GM18867 (cell line): ENCODE data around the gene STPG1.
A peak's percentile ranks its signal among the peaks of the same experiment; 100 is the strongest.

Experiments
- ATAC-seq: cut with Tn5 transposase; IDR thresholded peaks from one replicate; pipeline ENCODE4 v1.9.1; 2021; ENCODE audit warnings: mild to moderate bottlenecking, moderate library complexity; ENCODE audit not compliant: unreplicated experiment

Gene STPG1

DNA sequence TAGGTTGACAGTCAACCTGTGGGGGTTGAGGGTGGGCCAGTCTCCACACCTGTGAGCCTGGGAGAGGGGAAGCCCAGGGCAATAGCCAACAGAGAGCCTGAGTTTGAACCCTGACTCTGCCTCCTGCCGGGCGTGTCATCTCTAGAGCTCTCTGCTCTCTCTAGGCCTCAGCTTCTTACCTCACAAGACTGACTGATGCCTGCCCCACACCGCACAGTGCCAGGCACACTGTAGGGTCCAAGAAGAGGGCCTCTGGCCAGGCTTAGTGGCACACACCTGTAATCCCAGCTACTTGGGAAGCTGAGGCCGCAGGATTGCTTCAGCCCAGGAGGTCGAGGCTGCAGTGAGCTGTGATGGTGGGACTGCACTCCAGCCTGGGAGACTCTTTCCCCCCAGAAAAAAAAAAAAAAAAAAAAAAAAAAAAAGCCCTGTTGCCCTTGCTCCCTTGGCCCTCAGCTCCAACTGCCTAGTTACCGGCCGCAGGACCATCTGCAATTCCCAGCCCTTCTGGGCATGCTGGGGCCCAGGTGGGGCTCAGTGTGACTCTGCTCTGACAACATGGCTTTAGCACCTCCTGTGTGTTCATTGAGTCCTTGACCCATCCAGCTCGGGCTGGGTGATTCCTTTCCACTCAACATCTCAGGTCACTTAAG lies 69.4 kb downstream of the STPG1 start:
- no peak for ATAC-seq

DNA sequence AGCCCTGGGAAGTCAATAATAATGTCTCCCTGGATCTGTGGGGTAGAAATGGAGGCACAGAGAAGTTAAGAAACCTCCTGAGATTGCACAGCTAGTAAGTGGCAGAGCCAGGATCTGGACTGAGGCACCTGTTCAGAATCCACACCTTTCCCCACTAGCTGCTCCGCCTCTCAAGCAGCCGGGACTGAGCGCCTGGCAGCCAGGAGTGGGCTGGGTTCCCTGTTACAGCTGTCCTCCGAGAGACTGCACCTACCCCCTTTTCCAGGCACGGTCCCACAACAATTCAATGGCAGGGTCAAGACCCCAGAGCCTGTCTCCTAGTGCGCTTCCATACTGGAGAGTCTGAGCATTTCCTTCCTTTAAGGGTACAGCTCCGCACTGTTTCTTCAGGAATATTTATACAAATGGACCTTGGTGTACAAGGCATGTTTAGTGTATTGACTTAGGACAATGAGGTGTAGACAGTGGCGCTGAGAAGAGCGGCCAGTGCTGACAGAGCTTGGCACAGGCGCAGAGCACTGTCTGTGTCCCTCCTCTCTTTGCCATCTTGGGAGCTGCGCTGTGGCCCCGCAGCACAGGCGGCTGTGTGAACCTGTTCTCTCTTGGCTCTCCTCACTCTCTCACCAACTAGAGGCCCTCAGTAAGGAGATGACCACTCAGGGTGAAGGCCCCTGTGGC lies 70.0 kb downstream of the STPG1 start:
- no peak for ATAC-seq

GRCh38 chr1:24341260-24341659 lies 72.3 kb downstream of the STPG1 start:
- no peak for ATAC-seq

DNA sequence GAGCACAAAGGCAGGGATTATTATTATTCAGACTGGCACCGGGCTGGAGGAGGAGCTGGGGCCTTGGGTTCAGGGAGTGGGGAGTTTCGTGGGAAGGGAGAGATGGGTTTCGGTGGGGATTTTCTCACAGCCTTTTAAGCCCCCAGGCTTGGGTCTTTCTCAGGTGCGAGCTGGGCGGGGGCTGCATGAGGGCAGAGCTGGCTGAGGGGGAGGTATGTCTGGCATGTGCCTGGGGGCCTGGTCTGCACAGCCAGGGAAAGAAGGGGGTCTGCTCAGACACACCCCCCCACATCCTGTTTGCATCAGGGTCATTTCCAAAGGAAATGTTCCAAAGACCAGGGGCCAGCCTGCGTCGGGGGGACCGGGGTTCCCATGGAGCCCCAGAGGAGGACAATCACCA lies 72.8 kb downstream of the STPG1 start:
- no peak for ATAC-seq

DNA sequence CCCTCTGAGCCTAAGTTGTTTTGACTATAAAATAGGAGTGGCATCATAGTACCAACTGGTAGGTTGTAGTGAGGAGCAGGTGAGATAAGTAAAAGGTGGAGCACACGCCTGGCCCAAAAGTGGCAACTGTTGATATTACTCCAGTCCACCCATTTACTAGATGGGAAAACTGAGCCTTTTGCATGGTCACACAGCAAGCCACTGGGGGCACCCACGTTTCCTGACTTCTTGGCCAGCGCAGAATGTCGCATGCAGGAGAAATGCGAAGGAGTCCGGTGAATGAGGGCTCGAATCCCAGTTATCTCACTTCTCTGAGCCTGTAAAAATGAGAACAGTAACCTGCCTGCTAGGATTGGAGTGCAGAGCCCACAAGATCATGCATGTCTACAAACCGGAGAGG lies 73.6 kb downstream of the STPG1 start:
- no peak for ATAC-seq

GRCh38 chr1:24338447-24338846 lies 75.1 kb downstream of the STPG1 start:
- no peak for ATAC-seq

DNA sequence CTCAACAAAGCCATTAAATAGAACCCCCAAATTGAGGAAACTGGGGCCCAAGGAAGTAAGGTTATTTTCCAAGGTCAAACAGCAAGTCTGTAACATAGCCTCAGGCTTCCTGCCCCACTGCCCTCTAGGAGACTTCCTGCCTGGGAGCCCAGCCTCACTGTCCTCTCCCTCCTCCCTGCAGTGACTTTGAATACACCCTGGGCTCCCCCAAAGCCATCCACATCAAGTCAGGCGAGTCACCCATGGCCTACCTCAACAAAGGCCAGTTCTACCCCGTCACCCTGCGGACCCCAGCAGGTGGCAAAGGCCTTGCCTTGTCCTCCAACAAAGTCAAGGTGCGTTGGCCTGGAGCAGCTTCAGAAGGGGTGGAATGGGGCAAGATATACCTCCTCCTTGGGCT lies 76.1 kb downstream of the STPG1 start:
- ATAC-seq: no peak

DNA sequence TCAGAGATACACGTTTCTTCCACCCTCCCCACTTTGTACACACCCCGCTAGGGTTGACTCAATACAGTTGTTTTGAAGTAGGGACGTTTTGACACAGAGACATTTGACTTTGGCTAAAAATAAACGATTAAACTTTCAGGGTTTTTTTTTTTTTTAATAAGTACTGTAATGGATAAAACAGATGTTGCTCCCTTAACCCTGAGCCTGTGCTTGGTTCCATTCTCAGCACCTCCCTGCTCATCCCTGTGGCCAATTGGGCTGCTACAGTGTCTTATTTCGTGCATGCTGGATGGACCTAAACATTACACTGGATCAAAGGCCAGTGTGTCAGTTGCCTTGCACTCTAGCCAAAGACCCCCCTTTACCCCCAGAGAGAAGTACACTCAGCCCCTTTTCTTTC lies 77.5 kb downstream of the STPG1 start:
- no peak for ATAC-seq

DNA sequence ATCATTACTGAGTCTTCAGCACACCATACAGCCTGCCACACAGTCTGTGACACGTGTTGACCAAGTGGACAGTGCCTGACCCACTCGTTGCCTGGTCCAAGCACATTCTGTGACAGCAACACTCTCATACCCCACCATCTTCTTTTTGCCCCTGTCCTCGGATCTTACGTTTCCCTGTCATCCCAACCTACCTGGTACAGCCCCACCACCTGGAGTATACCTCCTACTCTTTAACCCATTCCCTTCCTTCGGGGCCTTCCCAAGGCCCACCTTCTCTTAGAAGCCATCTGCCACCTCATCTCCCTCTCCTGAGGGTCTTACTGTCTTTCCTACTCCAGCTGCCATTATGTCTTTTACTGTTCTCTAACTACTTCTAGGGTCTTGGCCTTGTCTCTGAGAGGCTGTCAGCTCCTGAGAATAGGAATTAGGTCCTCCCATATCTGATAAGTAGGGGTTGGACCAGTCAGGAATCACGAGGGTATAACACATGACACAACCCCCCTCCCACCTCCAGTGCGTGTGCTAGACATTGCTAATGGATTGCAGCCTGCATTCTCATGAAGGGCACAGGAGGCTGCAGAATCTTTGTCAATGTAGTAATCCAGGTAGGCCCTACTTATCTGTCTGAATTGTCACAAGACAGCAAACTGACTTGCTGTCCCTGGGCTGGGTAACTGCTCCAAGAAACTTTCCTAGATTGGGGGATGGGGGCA lies 81.5 kb downstream of the STPG1 start:
- ATAC-seq: no peak

- ATAC-seq: no peak
Measured at GRCh38 chr1:24329797-24330543, 83.6 kb downstream of the STPG1 start.

- ATAC-seq: no peak
Measured at GRCh38 chr1:24329331-24329730, 84.3 kb downstream of the STPG1 start.

DNA sequence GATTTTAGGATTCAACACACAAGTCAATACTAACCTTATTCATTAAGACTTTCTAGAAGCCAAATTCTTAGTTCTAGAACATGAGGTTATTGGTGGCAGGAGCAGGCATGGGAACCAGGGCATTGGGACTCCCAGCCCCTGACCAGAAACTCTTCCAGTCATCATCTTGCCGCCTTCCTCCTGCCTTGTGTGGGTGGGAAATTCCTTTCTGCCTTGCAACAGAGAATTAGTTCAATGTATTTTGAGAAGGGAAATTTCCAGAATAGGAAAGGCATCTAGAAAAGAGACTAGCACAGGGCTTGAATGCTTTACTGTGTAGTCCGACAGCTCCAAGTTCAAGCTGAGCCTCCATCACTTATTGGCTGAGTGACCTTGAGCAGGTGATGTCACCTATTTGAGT lies 85.7 kb downstream of the STPG1 start:
- no peak for ATAC-seq

- ATAC-seq: no peak
Measured at GRCh38 chr1:24327486-24327885, 86.1 kb downstream of the STPG1 start.

DNA sequence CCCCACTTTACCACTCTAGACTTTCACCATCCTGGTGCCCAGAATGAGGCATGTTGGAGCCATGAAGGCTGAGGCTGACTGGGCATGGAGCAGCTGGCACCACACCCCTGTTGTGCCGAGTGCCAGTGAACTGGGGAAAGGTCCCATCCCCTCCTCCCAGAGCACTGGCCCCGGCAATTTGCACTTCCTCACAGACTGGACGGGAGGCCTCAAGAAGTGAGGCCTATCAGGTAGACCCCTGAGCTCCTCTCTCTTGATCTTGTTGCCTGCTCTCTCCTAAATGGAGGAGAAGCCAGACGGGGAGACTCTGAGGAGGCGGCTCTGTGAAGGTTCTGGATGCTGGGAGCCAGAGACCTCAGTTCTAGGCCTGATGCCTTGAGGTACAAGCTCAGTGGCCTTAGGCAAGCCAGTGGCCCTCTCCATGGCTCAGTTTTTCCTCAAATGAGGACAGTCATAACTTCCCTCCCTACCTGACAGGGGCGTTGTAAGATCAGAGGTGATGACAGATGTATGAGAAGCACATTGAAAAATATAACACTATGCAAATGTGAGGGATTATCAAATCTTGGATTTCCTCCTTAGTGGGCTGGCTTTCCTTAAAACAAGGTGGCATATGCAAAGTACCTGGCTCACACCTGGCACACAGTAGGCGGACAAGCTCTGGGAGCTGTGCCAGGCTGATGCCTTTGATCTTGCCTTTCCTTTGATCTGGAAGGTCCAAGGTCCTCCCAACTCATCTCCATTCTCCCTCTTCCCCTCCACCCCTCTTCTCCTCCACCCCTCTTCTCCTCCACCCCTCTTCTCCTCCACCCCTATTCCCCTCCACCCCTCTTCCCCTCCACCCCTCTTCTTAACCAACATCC lies 87.8 kb downstream of the STPG1 start:
- ATAC-seq: no peak

- no peak for ATAC-seq
Measured at GRCh38 chr1:24324903-24325302, 88.7 kb downstream of the STPG1 start.

- ATAC-seq: no peak
Measured at GRCh38 chr1:24323281-24323680, 90.3 kb downstream of the STPG1 start.

DNA sequence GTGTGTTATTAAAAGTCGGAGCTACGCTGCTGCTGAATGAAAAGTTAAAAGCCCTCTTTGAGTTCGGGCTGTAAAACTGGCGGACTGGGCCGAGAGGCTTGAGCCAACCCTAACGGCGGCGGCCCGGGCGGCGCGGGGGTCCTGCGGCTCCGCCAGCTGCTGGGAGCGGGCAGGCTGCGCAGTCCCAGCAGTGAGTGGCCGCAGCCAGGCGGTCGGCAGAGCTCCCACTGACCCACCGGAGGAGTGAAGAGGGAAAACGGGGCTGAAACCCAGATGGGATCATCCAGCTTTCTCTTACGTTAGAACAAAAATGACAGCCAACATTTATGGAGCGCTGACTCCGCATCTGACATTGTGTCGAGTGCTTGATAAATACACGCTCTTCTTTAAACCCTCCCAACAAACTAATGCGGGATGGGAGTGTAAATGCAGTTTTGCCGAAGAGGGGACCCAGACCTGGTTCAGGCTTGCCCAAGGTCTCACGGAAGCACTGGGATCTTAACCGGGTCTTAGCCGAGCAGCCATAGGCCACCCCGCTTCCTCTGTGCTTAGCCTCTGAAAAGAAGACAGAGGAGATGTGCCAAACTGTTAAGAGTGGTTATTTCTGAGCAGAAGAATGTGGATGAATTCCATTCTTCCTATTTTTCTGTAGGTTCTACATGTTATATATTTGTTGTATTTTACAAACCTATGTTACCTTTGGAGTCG lies 91.0 kb downstream of the STPG1 start:
- no peak for ATAC-seq

- ATAC-seq: peak; percentile 63
Measured at GRCh38 chr1:24321697-24322469, 91.7 kb downstream of the STPG1 start.

- ATAC-seq: no peak
Measured at GRCh38 chr1:24321126-24321525, 92.5 kb downstream of the STPG1 start.
